HepG2 (cell line): ENCODE results near the gene MARF1. TPM values are rescaled to one million over a fixed set of nuclear protein-coding genes. Genes with fewer than 3 reads are reported as not detected.

Source experiments
- ARNTL ChIP-seq: sonication (generic); formaldehyde crosslinking; IDR thresholded peaks from 2 replicates; pipeline ENCODE4 v1.4.0; 2020; ENCODE audit warnings: mild to moderate bottlenecking, missing genetic modification reagents
- DNMT1 ChIP-seq: sonication (generic); formaldehyde crosslinking; IDR thresholded peaks from 2 replicates; pipeline ENCODE4 v1.5.1; 2020; ENCODE audit warnings: mild to moderate bottlenecking, missing genetic modification reagents
- MYC ChIP-seq: sonication (generic); formaldehyde crosslinking; IDR thresholded peaks from 2 replicates; pipeline ENCODE4 v1.9.0; 2021; ENCODE audit warnings: missing genetic modification reagents, borderline replicate concordance
- PHF8 ChIP-seq: sonication (generic); formaldehyde crosslinking; IDR thresholded peaks from 2 replicates; pipeline ENCODE4 v1.5.0; 2020; ENCODE audit warnings: missing genetic modification reagents
- POLR2G ChIP-seq: fragments of 200-400 bp; formaldehyde crosslinking; IDR thresholded peaks from 2 replicates; pipeline ENCODE4 v1.6.1; 2018; ENCODE audit warnings: mild to moderate bottlenecking, low read depth, low read length, moderate library complexity
- ZFP37 ChIP-seq: sonication (generic); formaldehyde crosslinking; IDR thresholded peaks from 2 replicates; pipeline ENCODE4 v1.4.0; 2020; ENCODE audit warnings: missing genetic modification reagents, borderline replicate concordance
- ZNF382 ChIP-seq: sonication (generic); formaldehyde crosslinking; IDR thresholded peaks from 2 replicates; pipeline ENCODE4 v1.5.0; 2020; ENCODE audit warnings: missing genetic modification reagents, mild to moderate bottlenecking, borderline replicate concordance
- polyA plus RNA-seq, 8 experiments: library from polyadenylated mRNA; depleted of rRNA in 3 of 8; stranded (reverse) in 7 of 8; unstranded in 1 of 8; fragments of >200 nt; fragmentation: Illumina TruSeq in 4 of 8; extraction: Trizol in 4 of 8; gene quantifications; 2 replicates each; pipeline versions ENCODE4 v1.2.1 to v1.2.3, GENCODE V29; 2011 to 2016; ENCODE audit warnings: low read depth in 4 of 8, missing spikeins in 1 of 8, mixed read lengths in 1 of 8; ENCODE audit not compliant: insufficient read depth in 1 of 8
- total RNA-seq, 5 experiments: library from RNA; depleted of rRNA; stranded (reverse); fragments of >200 nt; fragmentation: Illumina TruSeq; extraction: Trizol; gene quantifications; 2 replicates each; pipeline ENCODE4 v1.2.3, GENCODE V29; 2016; ENCODE audit warnings: low read depth in 1 of 5
- TF ChIP-seq, protein P1 (sequence below): sonication (generic); formaldehyde crosslinking; IDR thresholded peaks from 2 replicates; pipeline ENCODE4 v1.4.0; 2020; ENCODE audit warnings: missing genetic modification reagents, borderline replicate concordance
- TF ChIP-seq, protein P2 (sequence below): sonication (generic); formaldehyde crosslinking; IDR thresholded peaks from 2 replicates; pipeline ENCODE4 v1.4.0; 2020; ENCODE audit warnings: missing genetic modification reagents
- TF ChIP-seq, protein P3 (sequence below): sonication (generic); formaldehyde crosslinking; IDR thresholded peaks from 2 replicates; pipeline ENCODE4 v1.9.0; 2022; ENCODE audit warnings: missing genetic modification reagents, mild to moderate bottlenecking, borderline replicate concordance
- TF ChIP-seq, protein P4 (sequence below): IDR thresholded peaks from 2 replicates; pipeline ENCODE4 v1.6.1; 2012; ENCODE audit warnings: low read depth, low read length, improper control_type of control experiment

The MARF1 gene
- total and polyA plus RNA-seq, 2 of the 13 experiments (the other 11 are each of a cell fraction or from before 2014, with no cell fraction given), result 8.7 to 20.7 TPM

DNA sequence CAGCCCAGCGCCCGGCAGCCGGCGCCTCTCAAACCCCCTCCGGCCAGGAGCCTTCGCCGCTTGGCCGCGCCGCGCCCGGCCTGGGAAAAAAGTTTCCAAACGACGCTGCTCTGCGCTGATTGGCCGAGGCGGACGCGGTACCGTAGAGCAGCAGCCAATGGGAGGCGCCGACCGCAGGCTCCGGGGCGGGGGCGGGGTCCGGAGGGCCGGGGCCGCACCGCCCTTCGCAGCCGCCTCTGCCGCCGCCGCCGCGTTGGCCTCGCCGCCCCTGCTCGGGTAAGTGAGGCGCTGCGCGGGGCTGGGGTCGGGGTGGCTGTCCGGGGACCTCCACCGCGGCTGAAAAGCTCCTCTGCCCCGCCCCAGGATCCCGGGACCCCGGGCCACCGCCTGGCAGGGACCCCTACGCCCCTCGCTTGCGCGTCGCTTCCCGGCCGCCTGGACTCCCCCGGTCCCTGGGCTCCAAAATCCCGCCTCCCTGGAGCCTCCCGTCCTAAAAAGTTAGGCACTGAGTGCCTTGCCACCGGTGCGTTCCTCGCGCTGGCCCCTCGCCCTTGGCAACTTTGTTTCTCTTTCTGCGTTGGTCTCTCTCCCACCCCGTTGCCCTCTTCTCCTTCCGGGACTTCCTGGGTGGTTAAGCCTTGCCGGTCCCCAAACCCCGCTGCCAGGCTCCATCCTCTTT, 7.2 kb upstream of the MARF1 start, which contains the start of gene NDE1 (continued):
- TF ChIP-seq, protein P1, sequence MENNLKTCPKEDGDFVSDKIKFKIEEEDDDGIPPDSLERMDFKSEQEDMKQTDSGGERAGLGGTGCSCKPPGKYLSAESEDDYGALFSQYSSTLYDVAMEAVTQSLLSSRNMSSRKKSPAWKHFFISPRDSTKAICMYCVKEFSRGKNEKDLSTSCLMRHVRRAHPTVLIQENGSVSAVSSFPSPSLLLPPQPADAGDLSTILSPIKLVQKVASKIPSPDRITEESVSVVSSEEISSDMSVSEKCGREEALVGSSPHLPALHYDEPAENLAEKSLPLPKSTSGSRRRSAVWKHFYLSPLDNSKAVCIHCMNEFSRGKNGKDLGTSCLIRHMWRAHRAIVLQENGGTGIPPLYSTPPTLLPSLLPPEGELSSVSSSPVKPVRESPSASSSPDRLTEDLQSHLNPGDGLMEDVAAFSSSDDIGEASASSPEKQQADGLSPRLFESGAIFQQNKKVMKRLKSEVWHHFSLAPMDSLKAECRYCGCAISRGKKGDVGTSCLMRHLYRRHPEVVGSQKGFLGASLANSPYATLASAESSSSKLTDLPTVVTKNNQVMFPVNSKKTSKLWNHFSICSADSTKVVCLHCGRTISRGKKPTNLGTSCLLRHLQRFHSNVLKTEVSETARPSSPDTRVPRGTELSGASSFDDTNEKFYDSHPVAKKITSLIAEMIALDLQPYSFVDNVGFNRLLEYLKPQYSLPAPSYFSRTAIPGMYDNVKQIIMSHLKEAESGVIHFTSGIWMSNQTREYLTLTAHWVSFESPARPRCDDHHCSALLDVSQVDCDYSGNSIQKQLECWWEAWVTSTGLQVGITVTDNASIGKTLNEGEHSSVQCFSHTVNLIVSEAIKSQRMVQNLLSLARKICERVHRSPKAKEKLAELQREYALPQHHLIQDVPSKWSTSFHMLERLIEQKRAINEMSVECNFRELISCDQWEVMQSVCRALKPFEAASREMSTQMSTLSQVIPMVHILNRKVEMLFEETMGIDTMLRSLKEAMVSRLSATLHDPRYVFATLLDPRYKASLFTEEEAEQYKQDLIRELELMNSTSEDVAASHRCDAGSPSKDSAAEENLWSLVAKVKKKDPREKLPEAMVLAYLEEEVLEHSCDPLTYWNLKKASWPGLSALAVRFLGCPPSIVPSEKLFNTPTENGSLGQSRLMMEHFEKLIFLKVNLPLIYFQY (CRISPR knock-in tag), result no peak
- TF ChIP-seq DNMT1 (CRISPR knock-in tag) (peak; percentile 45; the same call in 1 of the 2 replicates), PHF8 (CRISPR knock-in tag) (peak; percentile 83), ZNF382 (no peak), ARNTL (0 out of 2 replicates have a peak, but pooled peaks have one; percentile 66), POLR2G (peak; percentile 79), MYC (CRISPR knock-in tag) (peak; percentile 90), ZFP37 (CRISPR knock-in tag) (peak; percentile 77; the same call in 1 of the 2 replicates)
- TF ChIP-seq, protein P2, sequence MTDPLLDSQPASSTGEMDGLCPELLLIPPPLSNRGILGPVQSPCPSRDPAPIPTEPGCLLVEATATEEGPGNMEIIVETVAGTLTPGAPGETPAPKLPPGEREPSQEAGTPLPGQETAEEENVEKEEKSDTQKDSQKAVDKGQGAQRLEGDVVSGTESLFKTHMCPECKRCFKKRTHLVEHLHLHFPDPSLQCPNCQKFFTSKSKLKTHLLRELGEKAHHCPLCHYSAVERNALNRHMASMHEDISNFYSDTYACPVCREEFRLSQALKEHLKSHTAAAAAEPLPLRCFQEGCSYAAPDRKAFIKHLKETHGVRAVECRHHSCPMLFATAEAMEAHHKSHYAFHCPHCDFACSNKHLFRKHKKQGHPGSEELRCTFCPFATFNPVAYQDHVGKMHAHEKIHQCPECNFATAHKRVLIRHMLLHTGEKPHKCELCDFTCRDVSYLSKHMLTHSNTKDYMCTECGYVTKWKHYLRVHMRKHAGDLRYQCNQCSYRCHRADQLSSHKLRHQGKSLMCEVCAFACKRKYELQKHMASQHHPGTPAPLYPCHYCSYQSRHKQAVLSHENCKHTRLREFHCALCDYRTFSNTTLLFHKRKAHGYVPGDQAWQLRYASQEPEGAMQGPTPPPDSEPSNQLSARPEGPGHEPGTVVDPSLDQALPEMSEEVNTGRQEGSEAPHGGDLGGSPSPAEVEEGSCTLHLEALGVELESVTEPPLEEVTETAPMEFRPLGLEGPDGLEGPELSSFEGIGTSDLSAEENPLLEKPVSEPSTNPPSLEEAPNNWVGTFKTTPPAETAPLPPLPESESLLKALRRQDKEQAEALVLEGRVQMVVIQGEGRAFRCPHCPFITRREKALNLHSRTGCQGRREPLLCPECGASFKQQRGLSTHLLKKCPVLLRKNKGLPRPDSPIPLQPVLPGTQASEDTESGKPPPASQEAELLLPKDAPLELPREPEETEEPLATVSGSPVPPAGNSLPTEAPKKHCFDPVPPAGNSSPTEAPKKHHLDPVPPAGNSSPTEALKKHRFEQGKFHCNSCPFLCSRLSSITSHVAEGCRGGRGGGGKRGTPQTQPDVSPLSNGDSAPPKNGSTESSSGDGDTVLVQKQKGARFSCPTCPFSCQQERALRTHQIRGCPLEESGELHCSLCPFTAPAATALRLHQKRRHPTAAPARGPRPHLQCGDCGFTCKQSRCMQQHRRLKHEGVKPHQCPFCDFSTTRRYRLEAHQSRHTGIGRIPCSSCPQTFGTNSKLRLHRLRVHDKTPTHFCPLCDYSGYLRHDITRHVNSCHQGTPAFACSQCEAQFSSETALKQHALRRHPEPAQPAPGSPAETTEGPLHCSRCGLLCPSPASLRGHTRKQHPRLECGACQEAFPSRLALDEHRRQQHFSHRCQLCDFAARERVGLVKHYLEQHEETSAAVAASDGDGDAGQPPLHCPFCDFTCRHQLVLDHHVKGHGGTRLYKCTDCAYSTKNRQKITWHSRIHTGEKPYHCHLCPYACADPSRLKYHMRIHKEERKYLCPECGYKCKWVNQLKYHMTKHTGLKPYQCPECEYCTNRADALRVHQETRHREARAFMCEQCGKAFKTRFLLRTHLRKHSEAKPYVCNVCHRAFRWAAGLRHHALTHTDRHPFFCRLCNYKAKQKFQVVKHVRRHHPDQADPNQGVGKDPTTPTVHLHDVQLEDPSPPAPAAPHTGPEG, result peak; percentile 82; the same call in 1 of the 2 replicates
- TF ChIP-seq, protein P3, sequence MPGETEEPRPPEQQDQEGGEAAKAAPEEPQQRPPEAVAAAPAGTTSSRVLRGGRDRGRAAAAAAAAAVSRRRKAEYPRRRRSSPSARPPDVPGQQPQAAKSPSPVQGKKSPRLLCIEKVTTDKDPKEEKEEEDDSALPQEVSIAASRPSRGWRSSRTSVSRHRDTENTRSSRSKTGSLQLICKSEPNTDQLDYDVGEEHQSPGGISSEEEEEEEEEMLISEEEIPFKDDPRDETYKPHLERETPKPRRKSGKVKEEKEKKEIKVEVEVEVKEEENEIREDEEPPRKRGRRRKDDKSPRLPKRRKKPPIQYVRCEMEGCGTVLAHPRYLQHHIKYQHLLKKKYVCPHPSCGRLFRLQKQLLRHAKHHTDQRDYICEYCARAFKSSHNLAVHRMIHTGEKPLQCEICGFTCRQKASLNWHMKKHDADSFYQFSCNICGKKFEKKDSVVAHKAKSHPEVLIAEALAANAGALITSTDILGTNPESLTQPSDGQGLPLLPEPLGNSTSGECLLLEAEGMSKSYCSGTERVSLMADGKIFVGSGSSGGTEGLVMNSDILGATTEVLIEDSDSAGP (CRISPR knock-in tag), result peak; percentile 8; the same call in 1 of the 2 replicates
- TF ChIP-seq, protein P4, sequence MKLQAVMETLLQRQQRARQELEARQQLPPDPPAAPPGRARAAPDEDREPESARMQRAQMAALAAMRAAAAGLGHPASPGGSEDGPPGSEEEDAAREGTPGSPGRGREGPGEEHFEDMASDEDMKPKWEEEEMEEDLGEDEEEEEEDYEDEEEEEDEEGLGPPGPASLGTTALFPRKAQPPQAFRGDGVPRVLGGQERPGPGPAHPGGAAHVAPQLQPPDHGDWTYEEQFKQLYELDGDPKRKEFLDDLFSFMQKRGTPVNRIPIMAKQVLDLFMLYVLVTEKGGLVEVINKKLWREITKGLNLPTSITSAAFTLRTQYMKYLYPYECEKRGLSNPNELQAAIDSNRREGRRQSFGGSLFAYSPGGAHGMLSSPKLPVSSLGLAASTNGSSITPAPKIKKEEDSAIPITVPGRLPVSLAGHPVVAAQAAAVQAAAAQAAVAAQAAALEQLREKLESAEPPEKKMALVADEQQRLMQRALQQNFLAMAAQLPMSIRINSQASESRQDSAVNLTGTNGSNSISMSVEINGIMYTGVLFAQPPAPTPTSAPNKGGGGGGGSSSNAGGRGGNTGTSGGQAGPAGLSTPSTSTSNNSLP, result no peak
